ENCODE measurements around the gene PHGDH.

DNA sequence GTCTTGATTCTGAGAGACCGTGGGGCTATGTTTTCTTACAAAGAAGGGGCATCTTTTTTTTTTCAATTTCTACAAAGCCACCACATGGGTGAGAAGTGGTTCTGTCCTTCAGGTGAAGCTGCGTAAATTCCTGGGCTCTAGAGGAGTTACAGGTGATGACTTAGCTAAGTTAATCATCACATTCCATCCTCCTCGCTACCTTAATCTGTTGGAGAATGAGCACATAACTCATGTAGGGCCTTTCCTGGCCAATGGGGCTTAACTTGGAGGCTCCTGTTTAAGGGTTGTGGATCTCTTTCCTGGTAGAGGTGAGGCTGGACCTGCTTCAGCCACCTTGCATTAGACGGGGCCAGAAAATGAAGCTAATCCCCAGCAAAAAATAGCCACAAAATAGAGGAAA, 79.6 kb downstream of the PHGDH start:
- TF ChIP-seq, protein P1, sequence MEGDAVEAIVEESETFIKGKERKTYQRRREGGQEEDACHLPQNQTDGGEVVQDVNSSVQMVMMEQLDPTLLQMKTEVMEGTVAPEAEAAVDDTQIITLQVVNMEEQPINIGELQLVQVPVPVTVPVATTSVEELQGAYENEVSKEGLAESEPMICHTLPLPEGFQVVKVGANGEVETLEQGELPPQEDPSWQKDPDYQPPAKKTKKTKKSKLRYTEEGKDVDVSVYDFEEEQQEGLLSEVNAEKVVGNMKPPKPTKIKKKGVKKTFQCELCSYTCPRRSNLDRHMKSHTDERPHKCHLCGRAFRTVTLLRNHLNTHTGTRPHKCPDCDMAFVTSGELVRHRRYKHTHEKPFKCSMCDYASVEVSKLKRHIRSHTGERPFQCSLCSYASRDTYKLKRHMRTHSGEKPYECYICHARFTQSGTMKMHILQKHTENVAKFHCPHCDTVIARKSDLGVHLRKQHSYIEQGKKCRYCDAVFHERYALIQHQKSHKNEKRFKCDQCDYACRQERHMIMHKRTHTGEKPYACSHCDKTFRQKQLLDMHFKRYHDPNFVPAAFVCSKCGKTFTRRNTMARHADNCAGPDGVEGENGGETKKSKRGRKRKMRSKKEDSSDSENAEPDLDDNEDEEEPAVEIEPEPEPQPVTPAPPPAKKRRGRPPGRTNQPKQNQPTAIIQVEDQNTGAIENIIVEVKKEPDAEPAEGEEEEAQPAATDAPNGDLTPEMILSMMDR (conservative IDR thresholded peaks at IDR 0.05; ENCODE audit: low read depth, low read length), result no peak
- TF ChIP-seq EZH2 (IDR thresholded peaks at IDR 0.05; ENCODE audit: borderline replicate concordance, low read depth, low read length, poor library complexity, severe bottlenecking), result no peak

Measured in A673 (cell line).